ENCODE data around the gene TBL1XR1.

The TBL1XR1 gene

GRCh38 chr3:177051411-177051810 is 145.9 kb downstream of the TBL1XR1 start:
- TF ChIP-seq CTCF (IDR thresholded peaks at IDR 0.05; ENCODE audit: low read depth, low read length, missing control alignments): no peak
- DNase-seq (ENCODE audit: extremely low read depth, low read depth): no peak
- H3K4me3 ChIP-seq (replicated peaks; ENCODE audit: low read depth, low read length): no peak overlapping the region

- TF ChIP-seq CTCF (IDR thresholded peaks at IDR 0.05; ENCODE audit: low read depth, low read length, missing control alignments): peak; percentile 25
- no peak overlapping the region for H3K4me3 ChIP-seq (replicated peaks; ENCODE audit: low read depth, low read length)
- DNase-seq (ENCODE audit: extremely low read depth, low read depth): no peak
Observed at GRCh38 chr3:177050501-177051237, 146.6 kb downstream of the TBL1XR1 start.

DNA sequence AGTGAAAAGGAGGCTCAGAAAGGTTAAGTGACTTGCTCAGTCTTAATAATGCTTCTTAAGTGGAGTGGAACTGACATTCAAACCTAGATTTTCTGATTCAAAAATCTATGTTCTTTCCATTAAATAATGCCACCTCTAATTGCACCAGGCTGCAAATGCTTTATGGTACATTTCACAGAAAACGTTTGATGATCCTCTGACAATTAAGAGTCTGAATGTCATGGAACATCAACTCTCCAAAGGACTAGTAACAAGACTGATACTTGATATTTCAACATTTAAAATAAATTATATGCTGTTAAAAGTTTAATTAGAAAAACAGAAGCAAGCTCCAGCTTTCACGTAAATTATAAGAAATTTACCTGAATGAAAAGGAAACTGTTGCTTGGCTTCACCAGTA is 151.5 kb downstream of the TBL1XR1 start:
- TF ChIP-seq CTCF (IDR thresholded peaks at IDR 0.05; ENCODE audit: low read depth, low read length, missing control alignments): no peak
- no peak for DNase-seq (ENCODE audit: extremely low read depth, low read depth)
- no peak overlapping the region for H3K4me3 ChIP-seq (replicated peaks; ENCODE audit: low read depth, low read length)

GRCh38 chr3:177045222-177045621 is 152.1 kb downstream of the TBL1XR1 start:
- no peak overlapping the region for H3K4me3 ChIP-seq (replicated peaks; ENCODE audit: low read depth, low read length)
- no peak for TF ChIP-seq CTCF (IDR thresholded peaks at IDR 0.05; ENCODE audit: low read depth, low read length, missing control alignments)
- DNase-seq (ENCODE audit: extremely low read depth, low read depth): no peak

DNA sequence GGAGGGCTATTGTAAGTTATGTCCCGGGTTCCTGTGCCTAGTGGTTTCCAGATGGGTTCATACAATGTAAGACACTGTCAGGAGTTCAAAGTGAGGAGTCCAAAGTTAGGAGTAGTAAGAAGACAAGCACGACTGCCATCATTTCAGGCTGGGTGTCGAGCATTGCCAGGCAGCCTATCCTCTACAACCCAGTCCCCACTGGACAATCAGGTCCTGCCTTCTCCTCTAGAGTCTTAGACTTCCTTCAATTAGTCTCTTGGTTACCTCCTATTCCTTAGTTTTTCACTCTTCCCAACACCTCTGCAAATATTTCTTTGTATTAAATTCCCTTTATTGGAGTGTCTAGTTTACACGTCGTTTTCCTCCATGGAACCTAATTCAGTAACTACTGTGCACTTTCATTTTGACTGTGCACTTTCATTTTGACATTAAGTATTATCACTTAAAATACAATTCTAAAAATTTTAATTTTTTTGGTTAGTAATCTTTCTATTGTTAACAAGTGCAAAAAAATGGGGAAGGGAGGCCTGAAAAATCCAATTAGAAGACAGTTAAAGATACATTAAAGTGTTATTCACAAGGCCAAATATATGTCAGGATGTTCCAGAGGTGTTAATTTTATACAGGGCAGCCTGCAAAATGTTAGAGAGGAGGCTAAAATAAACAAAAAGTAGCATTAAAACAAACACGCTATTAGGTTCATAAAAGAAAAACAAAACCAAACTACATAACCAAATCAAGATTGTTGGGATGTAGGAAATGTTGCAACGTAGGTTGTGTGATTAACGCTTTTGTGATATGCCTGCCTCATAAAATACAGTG is 155.3 kb downstream of the TBL1XR1 start:
- no peak overlapping the region for H3K4me3 ChIP-seq (replicated peaks; ENCODE audit: low read depth, low read length)
- DNase-seq (ENCODE audit: extremely low read depth, low read depth): no peak
- no peak for TF ChIP-seq CTCF (IDR thresholded peaks at IDR 0.05; ENCODE audit: low read depth, low read length, missing control alignments)

DNA sequence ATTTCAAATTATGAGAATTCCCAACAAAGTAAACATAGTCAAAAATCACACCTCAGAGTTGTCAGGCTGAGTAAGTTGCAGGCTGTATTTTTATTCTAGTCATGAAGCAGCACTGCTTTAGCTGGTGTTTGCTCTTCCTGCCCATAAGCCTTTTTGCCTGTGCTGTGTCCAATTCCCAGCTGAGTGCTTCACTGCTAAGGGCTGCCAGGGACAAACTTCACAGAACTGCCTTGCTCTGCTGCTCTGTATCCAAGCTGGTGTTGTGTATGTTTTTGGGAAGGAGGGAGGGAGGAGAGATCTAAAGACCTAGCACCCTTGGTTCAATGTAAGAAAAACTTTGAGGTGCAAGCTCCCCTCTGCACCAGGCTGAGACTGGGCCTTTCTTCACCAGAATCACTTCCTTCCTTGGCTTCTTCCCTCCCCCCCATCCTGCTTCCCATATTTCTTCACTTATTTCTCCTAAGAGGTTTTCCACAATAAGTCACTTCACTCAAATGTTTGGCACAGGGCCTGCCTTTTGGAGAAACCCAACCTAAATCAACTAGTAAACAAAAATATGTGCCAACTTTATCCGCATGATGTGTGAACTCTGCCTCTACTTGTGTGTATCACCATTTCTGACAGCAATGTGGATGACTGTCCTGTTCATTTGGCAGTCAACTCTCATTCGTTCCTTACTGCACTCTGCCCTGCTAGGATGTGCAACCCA is 156.1 kb downstream of the TBL1XR1 start:
- H3K4me3 ChIP-seq (replicated peaks; ENCODE audit: low read depth, low read length): no peak overlapping the region
- no peak for DNase-seq (ENCODE audit: extremely low read depth, low read depth)

More for the DNA sequence above, 156.1 kb downstream of the TBL1XR1 start:
- no peak for TF ChIP-seq CTCF (IDR thresholded peaks at IDR 0.05; ENCODE audit: low read depth, low read length, missing control alignments)
